Colonic mucosa (tissue), 4 donors: Measurements from ENCODE around the gene FGF2. TPM values are rescaled to one million over a fixed set of nuclear protein-coding genes. Genes with fewer than 3 reads are reported as not detected.

Experiments used
- DNase-seq: peaks from one replicate; pipeline ENCODE4 v3.0.0-alpha.2; 2020
- H3K27ac ChIP-seq: fragments of 200-600 bp; one replicate; pipeline ENCODE4 v1.8.0; 2021
- H3K27me3 ChIP-seq: fragments of 200-600 bp; one replicate; pipeline ENCODE4 v1.8.0; 2021
- H3K36me3 ChIP-seq: fragments of 200-600 bp; one replicate; pipeline ENCODE4 v1.8.0; 2021
- H3K4me1 ChIP-seq: fragments of 200-600 bp; one replicate; pipeline ENCODE4 v1.8.0; 2021; ENCODE audit warnings: mild to moderate bottlenecking
- H3K4me3 ChIP-seq: fragments of 200-600 bp; one replicate; pipeline ENCODE4 v1.8.0; 2021
- H3K9ac ChIP-seq, 2 donors: one replicate each; pipeline ENCODE4 v1.7.0; 2013; ENCODE audit warnings: control low read depth in 2 of 2, low read depth in 2 of 2, low read length in 2 of 2
- H3K9me3 ChIP-seq: fragments of 200-600 bp; one replicate; pipeline ENCODE4 v1.8.0; 2021
- intact Hi-C: fragments of 100-400 bp; cut with DNase I; formaldehyde crosslinking; loops from one replicate; pipeline ENCODE4 v1.14.1; 2022
- total RNA-seq, 2 donors: library from RNA; stranded (reverse); fragmentation: NEBNext Ultra II Directional in 1 of 2; extraction: Animal tissue kit (Norgen Biotek cat#: 25700) in 1 of 2; gene quantifications; one replicate each; pipeline ENCODE4 v1.2.1, GENCODE V29; 2021
- TF ChIP-seq, protein P1 (sequence below): fragments of 200-600 bp; IDR thresholded peaks from one replicate; pipeline ENCODE4 v1.8.0; 2022; ENCODE audit warnings: antibody characterized with exemption, mild to moderate bottlenecking
- donor health status: healthy.
- donor health status: DM: no; HTN: no; CAD: no.
- donor health status: DM: no; HTN: no; CAD: no.

The FGF2 gene
- total RNA-seq, 2 donors from 2014 or later = 0.94 to 5.0 TPM

- Histone ChIP-seq H3K4me1 (no peaks in the 10 kb centered on the region), H3K4me3 (no peak overlapping the region), H3K9me3 (no peaks in the 10 kb centered on the region), H3K36me3 (no peaks in the 10 kb centered on the region), H3K27me3 (peaks cover 23% of the 10 kb centered on the region), H3K27ac (no peak overlapping the region), H3K9ac (no peak overlapping the region)
- intact Hi-C loops = no loop called here
- TF ChIP-seq, protein P1, sequence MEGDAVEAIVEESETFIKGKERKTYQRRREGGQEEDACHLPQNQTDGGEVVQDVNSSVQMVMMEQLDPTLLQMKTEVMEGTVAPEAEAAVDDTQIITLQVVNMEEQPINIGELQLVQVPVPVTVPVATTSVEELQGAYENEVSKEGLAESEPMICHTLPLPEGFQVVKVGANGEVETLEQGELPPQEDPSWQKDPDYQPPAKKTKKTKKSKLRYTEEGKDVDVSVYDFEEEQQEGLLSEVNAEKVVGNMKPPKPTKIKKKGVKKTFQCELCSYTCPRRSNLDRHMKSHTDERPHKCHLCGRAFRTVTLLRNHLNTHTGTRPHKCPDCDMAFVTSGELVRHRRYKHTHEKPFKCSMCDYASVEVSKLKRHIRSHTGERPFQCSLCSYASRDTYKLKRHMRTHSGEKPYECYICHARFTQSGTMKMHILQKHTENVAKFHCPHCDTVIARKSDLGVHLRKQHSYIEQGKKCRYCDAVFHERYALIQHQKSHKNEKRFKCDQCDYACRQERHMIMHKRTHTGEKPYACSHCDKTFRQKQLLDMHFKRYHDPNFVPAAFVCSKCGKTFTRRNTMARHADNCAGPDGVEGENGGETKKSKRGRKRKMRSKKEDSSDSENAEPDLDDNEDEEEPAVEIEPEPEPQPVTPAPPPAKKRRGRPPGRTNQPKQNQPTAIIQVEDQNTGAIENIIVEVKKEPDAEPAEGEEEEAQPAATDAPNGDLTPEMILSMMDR = no peak
- no peak for DNase-seq
Measured at GRCh38 chr4:122831515-122832196, 5.0 kb downstream of the FGF2 start.

DNA sequence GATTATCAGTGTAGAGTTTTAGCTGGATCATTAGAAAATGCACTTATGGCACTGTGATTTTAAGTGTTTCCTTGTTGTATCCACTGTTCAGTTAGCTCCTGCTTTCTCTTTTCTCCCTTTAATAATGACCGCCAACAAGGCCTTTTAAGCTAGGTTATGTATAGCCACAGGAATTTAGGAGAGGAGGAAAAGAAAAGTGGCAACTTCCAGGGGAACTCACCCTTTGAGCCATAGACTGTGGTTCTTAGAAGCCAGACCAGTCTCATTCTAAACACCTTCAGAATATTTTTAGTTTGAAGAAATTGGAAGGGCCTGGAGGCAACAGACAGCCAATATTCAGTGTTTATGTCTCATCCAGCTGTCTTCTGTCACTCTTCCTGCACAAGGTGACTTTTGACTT, 6.1 kb downstream of the FGF2 start:
- Histone ChIP-seq H3K9ac (no peak overlapping the region), H3K27me3 (peaks cover 15% of the 10 kb centered on the region), H3K27ac (no peak overlapping the region), H3K36me3 (no peaks in the 10 kb centered on the region), H3K9me3 (no peaks in the 10 kb centered on the region), H3K4me1 (no peaks in the 10 kb centered on the region), H3K4me3 (no peak overlapping the region)
- no peak for DNase-seq
- TF ChIP-seq, protein P1 = no peak
- intact Hi-C loops = no loop called here

- H3K27ac ChIP-seq = no peak overlapping the region
- H3K9ac ChIP-seq = no peak overlapping the region
- no peak overlapping the region for H3K4me3 ChIP-seq
- peaks cover 6% of the 10 kb centered on the region for H3K27me3 ChIP-seq
- TF ChIP-seq, protein P1 = no peak
- H3K36me3 ChIP-seq = no peaks in the 10 kb centered on the region
- no peak for DNase-seq
- H3K9me3 ChIP-seq = no peaks in the 10 kb centered on the region
- intact Hi-C loops = no loop called here
- H3K4me1 ChIP-seq = no peaks in the 10 kb centered on the region
Measured at GRCh38 chr4:122833999-122834398, 7.4 kb downstream of the FGF2 start.

DNA sequence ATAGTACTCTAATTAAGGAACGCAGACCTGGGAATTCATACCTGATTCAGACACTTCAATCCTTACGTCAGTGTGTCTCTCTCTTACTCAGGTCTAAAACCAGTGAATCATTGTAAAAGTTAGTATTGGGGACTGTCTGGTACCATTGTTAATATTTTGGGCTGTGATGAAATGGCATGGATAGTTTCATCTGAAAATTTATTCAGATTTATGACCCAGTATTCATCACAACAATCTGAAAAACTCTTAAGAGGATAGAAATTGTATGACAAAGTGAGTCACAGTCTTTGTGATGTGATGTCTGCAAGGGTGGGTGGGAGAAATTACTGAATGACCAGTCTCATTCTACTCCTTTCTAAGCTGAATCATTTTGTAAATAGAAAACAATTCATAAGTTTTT, 10.3 kb downstream of the FGF2 start:
- Histone ChIP-seq H3K4me3 (no peak overlapping the region), H3K9me3 (no peaks in the 10 kb centered on the region), H3K36me3 (no peaks in the 10 kb centered on the region), H3K4me1 (no peaks in the 10 kb centered on the region), H3K9ac (no peak overlapping the region), H3K27me3 (no peaks in the 10 kb centered on the region), H3K27ac (no peak overlapping the region)
- TF ChIP-seq, protein P1 = no peak
- no peak for DNase-seq
- intact Hi-C loops = no loop called here

GRCh38 chr4:122838034-122838433, 11.4 kb downstream of the FGF2 start:
- TF ChIP-seq, protein P1 = no peak
- H3K9me3 ChIP-seq = no peaks in the 10 kb centered on the region
- H3K36me3 ChIP-seq = no peaks in the 10 kb centered on the region
- no peak overlapping the region for H3K27ac ChIP-seq
- no peak for DNase-seq
- no peak overlapping the region for H3K9ac ChIP-seq
- intact Hi-C loops = no loop called here
- no peaks in the 10 kb centered on the region for H3K27me3 ChIP-seq
- no peaks in the 10 kb centered on the region for H3K4me1 ChIP-seq
- H3K4me3 ChIP-seq = no peak overlapping the region
